Kidney glomerular epithelial cell (primary cell): Measurements from ENCODE around the gene SERTAD2.
A peak's percentile ranks its signal among the peaks of the same experiment; 100 is the strongest.

Experiments used
- DNase-seq: peaks from one replicate; lab custom pipeline; 2025; lab: John Stamatoyannopoulos, UW

The SERTAD2 gene

GRCh38 chr2:64649013-64649484 is 4.7 kb downstream of the SERTAD2 start:
- DNase-seq, result no peak

GRCh38 chr2:64646007-64646880 is 7.5 kb downstream of the SERTAD2 start:
- DNase-seq, result peak; percentile 74

GRCh38 chr2:64644458-64645382 is 9.0 kb downstream of the SERTAD2 start:
- peak; percentile 58 for DNase-seq

GRCh38 chr2:64643838-64644457 is 9.8 kb downstream of the SERTAD2 start:
- no peak for DNase-seq

- no peak for DNase-seq
Measured at GRCh38 chr2:64641599-64641998, 12.1 kb downstream of the SERTAD2 start.

GRCh38 chr2:64640153-64641044 is 13.3 kb downstream of the SERTAD2 start:
- no peak for DNase-seq

GRCh38 chr2:64639691-64640090 is 14.0 kb downstream of the SERTAD2 start:
- DNase-seq, result no peak

GRCh38 chr2:64638502-64639120 is 15.1 kb downstream of the SERTAD2 start:
- DNase-seq, result no peak

GRCh38 chr2:64637931-64638330 is 15.8 kb downstream of the SERTAD2 start:
- no peak for DNase-seq

GRCh38 chr2:64637000-64637635 is 16.6 kb downstream of the SERTAD2 start:
- no peak for DNase-seq

GRCh38 chr2:64635976-64636911 is 17.5 kb downstream of the SERTAD2 start:
- DNase-seq, result no peak

GRCh38 chr2:64634345-64635267 is 19.1 kb downstream of the SERTAD2 start:
- DNase-seq, result no peak

GRCh38 chr2:64632835-64633819 is 20.6 kb downstream of the SERTAD2 start:
- DNase-seq, result no peak

- no peak for DNase-seq
Measured at GRCh38 chr2:64631771-64632170, 21.9 kb downstream of the SERTAD2 start.

GRCh38 chr2:64630752-64631151 is 23.0 kb downstream of the SERTAD2 start:
- no peak for DNase-seq

- no peak for DNase-seq
Measured at GRCh38 chr2:64629875-64630274, 23.8 kb downstream of the SERTAD2 start.

- DNase-seq, result no peak
Measured at GRCh38 chr2:64629329-64629781, 24.4 kb downstream of the SERTAD2 start.
